ENCODE data around the gene PTPN6. TPM values are rescaled to one million over a fixed set of nuclear protein-coding genes. Genes with fewer than 3 reads are reported as not detected.

The PTPN6 gene
- total RNA-seq, 1 donor from 2014 or later: 0.94 TPM

- H3K27ac Mint-ChIP-seq (ENCODE audit: unreplicated experiment): peak overlapping the region; percentile 86
- DNase-seq (ENCODE audit: extremely low spot score, unreplicated experiment): no peak
- H3K4me3 Mint-ChIP-seq (ENCODE audit: unreplicated experiment): no peak overlapping the region
- H3K4me1 Mint-ChIP-seq (ENCODE audit: unreplicated experiment): peaks cover 50% of the 10 kb centered on the region
- no peak for TF ChIP-seq CTCF (IDR thresholded peaks at IDR 0.05)
- peaks cover 34% of the 10 kb centered on the region for H3K36me3 Mint-ChIP-seq (ENCODE audit: unreplicated experiment)
- no peaks in the 10 kb centered on the region for H3K27me3 Mint-ChIP-seq (ENCODE audit: unreplicated experiment)
- H3K9me3 Mint-ChIP-seq (ENCODE audit: unreplicated experiment): no peaks in the 10 kb centered on the region
Observed at GRCh38 chr12:6935371-6936193, 15.6 kb upstream of the PTPN6 start.

- peaks cover 45% of the 10 kb centered on the region for H3K4me1 Mint-ChIP-seq (ENCODE audit: unreplicated experiment)
- TF ChIP-seq CTCF (IDR thresholded peaks at IDR 0.05): no peak
- peak overlapping the region; percentile 82 for H3K27ac Mint-ChIP-seq (ENCODE audit: unreplicated experiment)
- H3K36me3 Mint-ChIP-seq (ENCODE audit: unreplicated experiment): peaks cover 32% of the 10 kb centered on the region
- H3K27me3 Mint-ChIP-seq (ENCODE audit: unreplicated experiment): no peaks in the 10 kb centered on the region
- peak overlapping the region; percentile 78 for H3K4me3 Mint-ChIP-seq (ENCODE audit: unreplicated experiment)
- no peaks in the 10 kb centered on the region for H3K9me3 Mint-ChIP-seq (ENCODE audit: unreplicated experiment)
- DNase-seq (ENCODE audit: extremely low spot score, unreplicated experiment): no peak
Observed at GRCh38 chr12:6936194-6936635, 14.9 kb upstream of the PTPN6 start.

GRCh38 chr12:6936636-6937480 is 14.3 kb upstream of the PTPN6 start:
- peak overlapping the region; percentile 78 for H3K4me3 Mint-ChIP-seq (ENCODE audit: unreplicated experiment)
- H3K27ac Mint-ChIP-seq (ENCODE audit: unreplicated experiment): peak overlapping the region; percentile 82
- no peaks in the 10 kb centered on the region for H3K9me3 Mint-ChIP-seq (ENCODE audit: unreplicated experiment)
- TF ChIP-seq CTCF (IDR thresholded peaks at IDR 0.05): no peak
- H3K27me3 Mint-ChIP-seq (ENCODE audit: unreplicated experiment): no peaks in the 10 kb centered on the region
- DNase-seq (ENCODE audit: extremely low spot score, unreplicated experiment): no peak
- H3K4me1 Mint-ChIP-seq (ENCODE audit: unreplicated experiment): peaks cover 46% of the 10 kb centered on the region
- peaks cover 32% of the 10 kb centered on the region for H3K36me3 Mint-ChIP-seq (ENCODE audit: unreplicated experiment)

GRCh38 chr12:6937481-6938352 is 13.4 kb upstream of the PTPN6 start:
- Mint-ChIP-seq H3K9me3 (ENCODE audit: unreplicated experiment) (no peaks in the 10 kb centered on the region), H3K4me3 (ENCODE audit: unreplicated experiment) (peak overlapping the region; percentile 78), H3K4me1 (ENCODE audit: unreplicated experiment) (peaks cover 45% of the 10 kb centered on the region), H3K27ac (ENCODE audit: unreplicated experiment) (peak overlapping the region; percentile 82), H3K27me3 (ENCODE audit: unreplicated experiment) (no peaks in the 10 kb centered on the region), H3K36me3 (ENCODE audit: unreplicated experiment) (peaks cover 32% of the 10 kb centered on the region)
- DNase-seq (ENCODE audit: extremely low spot score, unreplicated experiment): peak; percentile 97
- TF ChIP-seq CTCF (IDR thresholded peaks at IDR 0.05): peak; percentile 93
